B cell (primary cell): Measurements from ENCODE around the gene CROCC. TPM values are rescaled to one million over a fixed set of nuclear protein-coding genes. Genes with fewer than 3 reads are reported as not detected.

Experiments used
- ATAC-seq: fragments of 200-7000 bp; cut with Tn5 transposase; one replicate; pipeline ENCODE4 v1.10.0; 2021; ENCODE audit warnings: low read depth, mild to moderate bottlenecking, moderate number of reproducible peaks, moderate library complexity
- CTCF ChIA-PET: fragments of 350-600 bp; sonication (Branson Sonifier 250); formaldehyde crosslinking; loops from one replicate; lab custom pipeline; 2021; ENCODE audit warnings: antibody characterized with exemption, inconsistent platforms; lab: Charles Lee
- POLR2A ChIA-PET: fragments of 350-600 bp; sonication (Branson Sonifier 250); formaldehyde crosslinking; loops from one replicate; lab custom pipeline; 2021; ENCODE audit warnings: antibody characterized with exemption; lab: Charles Lee
- DNase-seq: peaks from one replicate; pipeline ENCODE4 v3.0.0; 2013
- H2AFZ ChIP-seq: 2 replicates; pipeline ENCODE4 v1.6.1; 2012; ENCODE audit warnings: mild to moderate bottlenecking, low read depth, low read length; ENCODE audit not compliant: insufficient read depth, poor library complexity, severe bottlenecking
- H3K27ac ChIP-seq, 2 donors: 1 replicate in 1 of 2; 2 replicates in 1 of 2; pipeline ENCODE4 v1.5.1; 2012 to 2013; ENCODE audit warnings: low read length in 2 of 2, mild to moderate bottlenecking in 2 of 2, moderate library complexity in 1 of 2
- H3K27me3 ChIP-seq, 4 experiments: fragments of 200-600 bp in 1 of 4; sonication (generic) in 1 of 4; replicated peaks in 1 of 4; 1 replicate in 2 of 4; 2 replicates in 2 of 4; pipeline versions ENCODE4 v1.6.1 to v1.7.0; 2013 to 2016; ENCODE audit warnings: low read length in 3 of 4, mild to moderate bottlenecking in 2 of 4, mixed read lengths in 1 of 4, moderate library complexity in 1 of 4; ENCODE audit not compliant: insufficient read depth in 4 of 4, control insufficient read depth in 3 of 4; ENCODE audit errors: control extremely low read depth in 1 of 4
- H3K36me3 ChIP-seq, 2 experiments: replicated peaks in 1 of 2; 1 replicate in 1 of 2; 2 replicates in 1 of 2; pipeline versions ENCODE4 v1.6.1 to v1.7.1; 2013; ENCODE audit warnings: low read length in 1 of 2; ENCODE audit not compliant: insufficient read depth in 2 of 2, control insufficient read depth in 1 of 2; ENCODE audit errors: control extremely low read depth in 1 of 2, extremely low read depth in 1 of 2
- H3K4me1 ChIP-seq, 2 donors: fragments of 200-600 bp in 1 of 2; sonication (generic) in 1 of 2; 1 replicate in 1 of 2; 2 replicates in 1 of 2; pipeline versions ENCODE4 v1.5.1 to v1.6.1; 2013 to 2017; ENCODE audit warnings: low read length in 2 of 2; ENCODE audit not compliant: control insufficient read depth in 2 of 2, insufficient read depth in 2 of 2
- H3K4me2 ChIP-seq: replicated peaks from 2 replicates; pipeline ENCODE3; 2012; ENCODE audit warnings: mild to moderate bottlenecking, low read depth, low read length; ENCODE audit not compliant: poor library complexity, severe bottlenecking
- H3K4me3 ChIP-seq, 5 experiments: fragments of 200-600 bp in 1 of 5; sonication (generic) in 1 of 5; 1 replicate in 3 of 5; 2 replicates in 2 of 5; pipeline versions ENCODE4 v1.5.1 to v1.7.0; 2011 to 2016; ENCODE audit warnings: low read length in 4 of 5, mild to moderate bottlenecking in 4 of 5, low read depth in 2 of 5, control low read depth in 1 of 5, moderate library complexity in 1 of 5; ENCODE audit not compliant: insufficient read depth in 1 of 5; ENCODE audit errors: control extremely low read depth in 1 of 5, extremely low read depth in 1 of 5
- H3K79me2 ChIP-seq: fragments of 200-600 bp; sonication (generic); one replicate; pipeline ENCODE4 v1.6.0; 2016; ENCODE audit warnings: low read length; ENCODE audit not compliant: control insufficient read depth, insufficient read depth
- H3K9ac ChIP-seq: fragments of 200-600 bp; sonication (generic); 2 replicates; pipeline ENCODE4 v1.6.1; 2017; ENCODE audit warnings: mild to moderate bottlenecking, low read length, moderate library complexity
- H3K9me3 ChIP-seq, 3 donors: one replicate each; pipeline versions ENCODE4 v1.6.1 to v1.7.1; 2013; ENCODE audit warnings: low read length in 2 of 3; ENCODE audit not compliant: control insufficient read depth in 2 of 3, insufficient read depth in 1 of 3; ENCODE audit errors: control extremely low read depth in 1 of 3
- H4K20me1 ChIP-seq: 2 replicates; pipeline ENCODE4 v1.6.0; 2012; ENCODE audit warnings: mild to moderate bottlenecking, low read length; ENCODE audit not compliant: insufficient read depth, control insufficient read depth, poor library complexity, severe bottlenecking
- H3K27ac Mint-ChIP-seq: one replicate; pipeline ENCODE4 v1.8.0; 2021; ENCODE audit warnings: mixed read lengths
- H3K27me3 Mint-ChIP-seq: one replicate; pipeline ENCODE4 v1.8.0; 2021; ENCODE audit warnings: mixed read lengths
- H3K4me1 Mint-ChIP-seq: one replicate; pipeline ENCODE4 v1.8.0; 2021; ENCODE audit warnings: mixed read lengths
- H3K4me3 Mint-ChIP-seq: one replicate; pipeline ENCODE4 v1.8.0; 2021; ENCODE audit warnings: mixed read lengths
- H3K9me3 Mint-ChIP-seq: one replicate; pipeline ENCODE4 v1.8.0; 2022; ENCODE audit warnings: mixed read lengths; ENCODE audit not compliant: insufficient read depth
- EZH2 ChIP-seq: IDR thresholded peaks from 2 replicates; pipeline ENCODE4 v1.6.1; 2012; ENCODE audit warnings: borderline replicate concordance, low read depth, mild to moderate bottlenecking, moderate library complexity, low read length; ENCODE audit not compliant: insufficient read depth, poor library complexity, severe bottlenecking
- WGBS: methylation state at CpG from one replicate; pipeline ENCODE4 v1.1.5; 2013; ENCODE audit warnings: missing lambda C conversion rate; ENCODE audit not compliant: insufficient coverage; 5-methylcytosine and 5-hydroxymethylcytosine counted together
- intact Hi-C: fragments of 100-400 bp; cut with micrococcal nuclease; formaldehyde crosslinking; loops from one replicate; pipeline ENCODE4 v1.10.0; 2022
- polyA plus RNA-seq: library from polyadenylated mRNA; depleted of rRNA; stranded (reverse); fragments of >200 nt; gene quantifications from 2 replicates; pipeline ENCODE4 v1.2.3, GENCODE V29; 2012
- total RNA-seq, 2 donors: library from RNA; stranded (reverse); fragments of 120-200 nt in 1 of 2; gene quantifications; 1 replicate in 1 of 2; 2 replicates in 1 of 2; pipeline versions ENCODE4 v1.2.3 to v1.2.4, GENCODE V29; 2013 to 2022
- TF ChIP-seq, protein P1 (sequence below): fragments of 200-600 bp; IDR thresholded peaks from one replicate; pipeline ENCODE4 v1.8.0; 2022; ENCODE audit warnings: antibody characterized with exemption, mild to moderate bottlenecking

CROCC gene
- total and polyA plus RNA-seq, 2 donors (not counting 1 experiment from before 2014, with no cell fraction given), result 66.2 to 120 TPM

DNA sequence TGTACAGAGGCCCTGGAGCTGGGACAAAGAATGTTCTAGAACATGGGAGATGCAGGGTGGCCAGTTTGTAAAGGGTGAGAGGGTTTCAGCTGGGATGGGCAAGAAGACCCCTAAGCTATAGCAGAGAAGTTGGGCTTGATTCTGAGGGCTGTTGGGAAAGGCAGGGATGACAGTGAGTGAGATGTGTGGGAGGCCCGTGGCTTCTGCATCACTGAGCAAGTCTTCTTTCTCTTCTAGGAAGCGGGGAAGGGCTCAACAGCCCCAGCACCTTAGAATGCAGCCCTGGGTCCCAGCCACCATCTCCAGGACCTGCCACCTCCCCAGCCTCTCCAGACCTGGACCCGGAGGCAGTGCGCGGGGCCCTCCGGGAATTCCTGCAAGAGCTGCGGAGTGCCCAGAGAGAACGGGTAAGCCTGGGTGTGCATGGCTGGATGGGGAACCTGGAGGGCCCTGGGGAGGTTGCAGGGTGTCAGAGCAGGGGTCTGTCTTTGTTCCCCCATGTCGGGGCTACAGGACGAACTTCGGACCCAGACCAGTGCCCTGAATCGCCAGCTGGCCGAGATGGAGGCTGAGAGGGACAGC lies 43.8 kb downstream of the CROCC start:
- ATAC-seq (no peak), DNase-seq (no peak)
- Mint-ChIP-seq H3K9me3 (no peaks in the 10 kb centered on the region), H3K27me3 (no peaks in the 10 kb centered on the region), H3K4me1 (peaks cover 5% of the 10 kb centered on the region), H3K27ac (no peak overlapping the region), H3K4me3 (no peak overlapping the region)
- Histone ChIP-seq H3K9me3 (no peaks in the 10 kb centered on the region), H3K27ac (no peak overlapping the region), H3K4me1 (peaks cover 0 to 5% of the 10 kb centered on the region in 2 donors), H4K20me1 (no peaks in the 10 kb centered on the region), H3K9ac (no peak overlapping the region), H3K36me3 (peaks cover 0 to 6% of the 10 kb centered on the region in 2 experiments), H3K27me3 (no peaks in the 10 kb centered on the region), H2AFZ (no peak overlapping the region), H3K4me2 (no peak overlapping the region), H3K79me2 (no peaks in the 10 kb centered on the region), H3K4me3 (no peak overlapping the region)
- ChIA-PET CTCF (no interaction called here), POLR2A (no interaction called here)
- WGBS, result 94% methylated on average over 9 of the region's 13 CpGs
- TF ChIP-seq, protein P1, sequence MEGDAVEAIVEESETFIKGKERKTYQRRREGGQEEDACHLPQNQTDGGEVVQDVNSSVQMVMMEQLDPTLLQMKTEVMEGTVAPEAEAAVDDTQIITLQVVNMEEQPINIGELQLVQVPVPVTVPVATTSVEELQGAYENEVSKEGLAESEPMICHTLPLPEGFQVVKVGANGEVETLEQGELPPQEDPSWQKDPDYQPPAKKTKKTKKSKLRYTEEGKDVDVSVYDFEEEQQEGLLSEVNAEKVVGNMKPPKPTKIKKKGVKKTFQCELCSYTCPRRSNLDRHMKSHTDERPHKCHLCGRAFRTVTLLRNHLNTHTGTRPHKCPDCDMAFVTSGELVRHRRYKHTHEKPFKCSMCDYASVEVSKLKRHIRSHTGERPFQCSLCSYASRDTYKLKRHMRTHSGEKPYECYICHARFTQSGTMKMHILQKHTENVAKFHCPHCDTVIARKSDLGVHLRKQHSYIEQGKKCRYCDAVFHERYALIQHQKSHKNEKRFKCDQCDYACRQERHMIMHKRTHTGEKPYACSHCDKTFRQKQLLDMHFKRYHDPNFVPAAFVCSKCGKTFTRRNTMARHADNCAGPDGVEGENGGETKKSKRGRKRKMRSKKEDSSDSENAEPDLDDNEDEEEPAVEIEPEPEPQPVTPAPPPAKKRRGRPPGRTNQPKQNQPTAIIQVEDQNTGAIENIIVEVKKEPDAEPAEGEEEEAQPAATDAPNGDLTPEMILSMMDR, result no peak
- TF ChIP-seq EZH2, result no peak
- intact Hi-C loops, result no loop called here

DNA sequence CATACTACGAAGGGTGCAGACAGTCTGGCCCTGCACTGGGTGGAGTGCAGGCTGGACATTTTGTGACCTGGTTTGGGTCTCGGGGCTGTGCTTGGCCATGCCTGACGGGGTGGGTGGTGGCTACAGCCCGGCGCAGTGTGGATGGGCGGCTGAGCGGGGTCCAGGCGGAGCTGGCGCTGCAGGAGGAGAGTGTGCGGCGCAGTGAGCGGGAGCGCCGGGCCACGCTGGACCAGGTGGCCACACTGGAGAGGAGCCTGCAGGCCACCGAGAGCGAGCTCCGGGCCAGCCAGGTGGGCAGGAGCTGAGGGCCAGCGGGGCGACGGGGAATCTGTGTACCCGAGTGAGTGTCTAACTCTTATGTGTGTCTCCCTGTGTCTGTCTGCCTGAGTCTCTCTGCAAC lies 44.6 kb downstream of the CROCC start:
- intact Hi-C loops, result no loop called here
- H3K27ac Mint-ChIP-seq, result no peak overlapping the region
- peaks cover 0 to under 1% of the 10 kb centered on the region in 2 donors for H3K4me1 ChIP-seq
- no peak for DNase-seq
- POLR2A ChIA-PET, result no interaction called here
- H3K4me1 Mint-ChIP-seq, result peaks cover 4% of the 10 kb centered on the region
- TF ChIP-seq EZH2, result no peak
- TF ChIP-seq, protein P1, result no peak
- H3K9me3 Mint-ChIP-seq, result no peaks in the 10 kb centered on the region
- H3K9me3 ChIP-seq, result no peaks in the 10 kb centered on the region
- peaks cover 0 to 6% of the 10 kb centered on the region in 2 experiments for H3K36me3 ChIP-seq
- H3K27me3 Mint-ChIP-seq, result no peaks in the 10 kb centered on the region
- 97% methylated on average over 22 of the region's 22 CpGs for WGBS
- no peaks in the 10 kb centered on the region for H3K79me2 ChIP-seq
- H4K20me1 ChIP-seq, result no peaks in the 10 kb centered on the region
- H3K27me3 ChIP-seq, result no peaks in the 10 kb centered on the region
- no peak overlapping the region for H3K4me3 Mint-ChIP-seq
- no peak overlapping the region for H3K27ac ChIP-seq
- H3K9ac ChIP-seq, result no peak overlapping the region
- CTCF ChIA-PET, result no interaction called here
- H3K4me2 ChIP-seq, result no peak overlapping the region
- no peak overlapping the region for H2AFZ ChIP-seq
- H3K4me3 ChIP-seq, result no peak overlapping the region
- no peak for ATAC-seq
